IPS-NIHi7 (cell line): ENCODE measurements around the gene BBX.

Experiments
- DNase-seq: peaks from one replicate; pipeline ENCODE4 v3.0.0; 2012; ENCODE audit warnings: mixed read lengths; ENCODE audit errors: extremely low spot score

BBX gene

GRCh38 chr3:107598926-107599771 lies 76.4 kb downstream of the BBX start:
- DNase-seq = peak; percentile 65

GRCh38 chr3:107599772-107600145 lies 77.0 kb downstream of the BBX start:
- no peak for DNase-seq

- no peak for DNase-seq
Observed at GRCh38 chr3:107600780-107601179, 78.0 kb downstream of the BBX start.

- no peak for DNase-seq
Observed at GRCh38 chr3:107604057-107604822, 81.5 kb downstream of the BBX start.

GRCh38 chr3:107611775-107612469 lies 89.2 kb downstream of the BBX start:
- DNase-seq = no peak

- no peak for DNase-seq
Observed at GRCh38 chr3:107612664-107613084, 89.9 kb downstream of the BBX start.

GRCh38 chr3:107619549-107619948 lies 96.8 kb downstream of the BBX start:
- DNase-seq = no peak

GRCh38 chr3:107620534-107620933 lies 97.8 kb downstream of the BBX start:
- DNase-seq = no peak

GRCh38 chr3:107621465-107621864 lies 98.7 kb downstream of the BBX start:
- DNase-seq = no peak

GRCh38 chr3:107627962-107628542 lies 105.3 kb downstream of the BBX start:
- DNase-seq = no peak

GRCh38 chr3:107629566-107629965 lies 106.8 kb downstream of the BBX start:
- DNase-seq = no peak

GRCh38 chr3:107630779-107631178 lies 108.0 kb downstream of the BBX start:
- no peak for DNase-seq

- DNase-seq = no peak
Observed at GRCh38 chr3:107632576-107632975, 109.8 kb downstream of the BBX start.

- no peak for DNase-seq
Observed at GRCh38 chr3:107633327-107634098, 110.8 kb downstream of the BBX start.

GRCh38 chr3:107634099-107634489 lies 111.3 kb downstream of the BBX start:
- no peak for DNase-seq

GRCh38 chr3:107637416-107638183 lies 114.8 kb downstream of the BBX start:
- DNase-seq = no peak

- no peak for DNase-seq
Observed at GRCh38 chr3:107641572-107642307, 119.0 kb downstream of the BBX start.

GRCh38 chr3:107643038-107643883 lies 120.5 kb downstream of the BBX start:
- DNase-seq = peak; percentile 51

GRCh38 chr3:107644631-107645030 lies 121.9 kb downstream of the BBX start:
- no peak for DNase-seq
